OCI-LY3 (cell line): Measurements from ENCODE around the gene POLR3B.

Source experiments
- H2AFZ ChIP-seq: fragments of 200-600, 300-600 bp; shearing (Covaris generic); 2 replicates; pipeline ENCODE4 v1.6.0; 2014; ENCODE audit warnings: antibody characterized with exemption, low read depth, low read length
- H3K27ac ChIP-seq: fragments of 200-600, 300-600 bp; sonication (generic); 2 replicates; pipeline ENCODE4 v1.5.1; 2014; ENCODE audit warnings: mild to moderate bottlenecking, low read length, moderate library complexity, mixed read lengths
- H3K27me3 ChIP-seq: fragments of 200-600, 300-600 bp; sonication (generic); 2 replicates; pipeline ENCODE4 v1.6.1; 2014; ENCODE audit warnings: low read depth, low read length, mixed read lengths
- H3K36me3 ChIP-seq: fragments of 200-600, 300-600 bp; sonication (generic); replicated peaks from 2 replicates; pipeline ENCODE3; 2014; ENCODE audit warnings: low read depth, low read length, mixed read lengths
- H3K4me1 ChIP-seq: fragments of 300-600, 200-600 bp; sonication (generic); 2 replicates; pipeline ENCODE4 v1.6.1; 2014; ENCODE audit warnings: low read length, mixed read lengths
- H3K4me2 ChIP-seq: fragments of 200-600, 300-600 bp; sonication (generic); 2 replicates; pipeline ENCODE4 v1.6.1; 2014; ENCODE audit warnings: low read length, mixed read lengths
- H3K4me3 ChIP-seq: fragments of 300-600, 200-600 bp; sonication (generic); 2 replicates; pipeline ENCODE4 v1.5.1; 2014; ENCODE audit warnings: antibody characterized with exemption, mild to moderate bottlenecking, low read length, moderate library complexity
- H3K79me2 ChIP-seq: fragments of 300-600, 200-600 bp; shearing (Covaris generic); 2 replicates; pipeline ENCODE4 v1.6.1; 2014; ENCODE audit warnings: mild to moderate bottlenecking, low read length, mixed read lengths
- H3K9ac ChIP-seq: fragments of 300-600, 200-600 bp; shearing (Covaris generic); 2 replicates; pipeline ENCODE4 v1.6.0; 2014; ENCODE audit warnings: mild to moderate bottlenecking, low read length, moderate library complexity
- H3K9me3 ChIP-seq: fragments of 200-600, 300-600 bp; shearing (Covaris generic); 2 replicates; pipeline ENCODE4 v1.6.1; 2014; ENCODE audit warnings: low read length, mixed read lengths; ENCODE audit not compliant: insufficient read depth
- H4K20me1 ChIP-seq: fragments of 200-600, 300-600 bp; sonication (generic); 2 replicates; pipeline ENCODE4 v1.6.1; 2016; ENCODE audit warnings: low read length, mixed read lengths; ENCODE audit not compliant: insufficient read depth
- EZH2phosphoT487 ChIP-seq: fragments of 200-600 bp; shearing (Covaris generic); IDR thresholded peaks from 2 replicates; pipeline ENCODE4 v1.6.1; 2018; ENCODE audit warnings: antibody characterized with exemption, mixed run types, low read depth
- TF ChIP-seq, protein P1 (sequence below): fragments of 200-600, 300-600 bp; sonication (generic); IDR thresholded peaks from 2 replicates; pipeline ENCODE4 v1.5.1; 2014; ENCODE audit warnings: antibody characterized with exemption, low read length, low read depth

The POLR3B gene

GRCh38 chr12:106490264-106490663 lies 132.7 kb downstream of the POLR3B start:
- Histone ChIP-seq H3K36me3 (no peaks in the 10 kb centered on the region), H3K27me3 (no peaks in the 10 kb centered on the region), H3K4me1 (peaks cover 30% of the 10 kb centered on the region), H3K9ac (no peak overlapping the region), H4K20me1 (no peaks in the 10 kb centered on the region), H3K4me3 (no peak overlapping the region), H2AFZ (no peak overlapping the region), H3K79me2 (no peaks in the 10 kb centered on the region), H3K27ac (no peak overlapping the region), H3K4me2 (no peak overlapping the region), H3K9me3 (no peaks in the 10 kb centered on the region)
- TF ChIP-seq, protein P1, sequence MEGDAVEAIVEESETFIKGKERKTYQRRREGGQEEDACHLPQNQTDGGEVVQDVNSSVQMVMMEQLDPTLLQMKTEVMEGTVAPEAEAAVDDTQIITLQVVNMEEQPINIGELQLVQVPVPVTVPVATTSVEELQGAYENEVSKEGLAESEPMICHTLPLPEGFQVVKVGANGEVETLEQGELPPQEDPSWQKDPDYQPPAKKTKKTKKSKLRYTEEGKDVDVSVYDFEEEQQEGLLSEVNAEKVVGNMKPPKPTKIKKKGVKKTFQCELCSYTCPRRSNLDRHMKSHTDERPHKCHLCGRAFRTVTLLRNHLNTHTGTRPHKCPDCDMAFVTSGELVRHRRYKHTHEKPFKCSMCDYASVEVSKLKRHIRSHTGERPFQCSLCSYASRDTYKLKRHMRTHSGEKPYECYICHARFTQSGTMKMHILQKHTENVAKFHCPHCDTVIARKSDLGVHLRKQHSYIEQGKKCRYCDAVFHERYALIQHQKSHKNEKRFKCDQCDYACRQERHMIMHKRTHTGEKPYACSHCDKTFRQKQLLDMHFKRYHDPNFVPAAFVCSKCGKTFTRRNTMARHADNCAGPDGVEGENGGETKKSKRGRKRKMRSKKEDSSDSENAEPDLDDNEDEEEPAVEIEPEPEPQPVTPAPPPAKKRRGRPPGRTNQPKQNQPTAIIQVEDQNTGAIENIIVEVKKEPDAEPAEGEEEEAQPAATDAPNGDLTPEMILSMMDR: no peak
- no peak for TF ChIP-seq EZH2phosphoT487

GRCh38 chr12:106492857-106493256 lies 135.3 kb downstream of the POLR3B start:
- Histone ChIP-seq H4K20me1 (no peaks in the 10 kb centered on the region), H3K4me1 (peaks cover 20% of the 10 kb centered on the region), H3K9me3 (no peaks in the 10 kb centered on the region), H3K9ac (no peak overlapping the region), H3K36me3 (no peaks in the 10 kb centered on the region), H3K27ac (no peak overlapping the region), H3K27me3 (no peaks in the 10 kb centered on the region), H3K4me3 (peak overlapping the region; percentile 6), H2AFZ (no peak overlapping the region), H3K4me2 (peak overlapping the region; percentile 32), H3K79me2 (no peaks in the 10 kb centered on the region)
- TF ChIP-seq EZH2phosphoT487: no peak
- TF ChIP-seq, protein P1: no peak

GRCh38 chr12:106493531-106493930 lies 136.0 kb downstream of the POLR3B start:
- TF ChIP-seq, protein P1: no peak
- no peak for TF ChIP-seq EZH2phosphoT487
- no peaks in the 10 kb centered on the region for H3K36me3 ChIP-seq
- H3K4me2 ChIP-seq: peak overlapping the region; percentile 32
- no peak overlapping the region for H3K27ac ChIP-seq
- peaks cover 17% of the 10 kb centered on the region for H3K4me1 ChIP-seq
- H3K79me2 ChIP-seq: no peaks in the 10 kb centered on the region
- 0 out of 2 replicates have a peak overlapping the region, but pooled peaks have one; percentile 30 for H2AFZ ChIP-seq
- H3K4me3 ChIP-seq: peak overlapping the region; percentile 6
- no peak overlapping the region for H3K9ac ChIP-seq
- H3K27me3 ChIP-seq: no peaks in the 10 kb centered on the region
- no peaks in the 10 kb centered on the region for H4K20me1 ChIP-seq
- H3K9me3 ChIP-seq: no peaks in the 10 kb centered on the region

DNA sequence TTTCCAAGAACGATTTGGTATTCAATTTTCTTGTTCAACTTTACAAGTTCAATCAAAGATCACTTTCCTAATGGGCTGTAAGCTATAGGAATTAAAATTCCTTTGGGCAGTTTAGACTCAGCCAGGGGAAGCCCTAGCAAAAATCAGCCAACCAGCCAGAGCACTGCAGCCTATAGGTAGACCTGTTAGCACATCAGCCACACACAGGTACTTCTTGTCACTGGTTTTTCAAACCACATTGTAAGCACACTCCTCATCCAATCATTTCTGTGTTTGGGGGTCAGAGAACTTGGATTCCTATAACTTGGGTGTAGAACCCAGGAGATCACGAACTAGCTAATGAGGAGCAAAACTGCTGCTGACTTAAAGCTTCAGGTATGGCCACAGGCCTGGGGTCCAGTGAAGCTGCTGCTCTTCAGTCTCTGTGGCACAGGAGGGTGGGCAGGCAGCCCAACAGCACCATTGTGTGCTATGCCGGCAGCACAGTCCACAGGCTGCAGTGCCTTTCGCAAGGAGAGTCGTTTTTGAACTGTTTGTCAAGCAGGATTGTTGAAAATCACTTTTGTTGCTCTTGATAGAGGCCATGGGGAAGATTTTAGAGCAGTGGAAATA lies 137.9 kb downstream of the POLR3B start:
- H4K20me1 ChIP-seq: no peaks in the 10 kb centered on the region; the same call in 1 of the 2 replicates
- peaks cover 17% of the 10 kb centered on the region for H3K4me1 ChIP-seq
- no peak overlapping the region for H3K4me2 ChIP-seq
- H3K4me3 ChIP-seq: no peak overlapping the region
- H3K36me3 ChIP-seq: no peaks in the 10 kb centered on the region
- no peak overlapping the region for H3K9ac ChIP-seq
- no peak overlapping the region for H2AFZ ChIP-seq
- H3K9me3 ChIP-seq: no peaks in the 10 kb centered on the region
- no peaks in the 10 kb centered on the region for H3K27me3 ChIP-seq
- TF ChIP-seq EZH2phosphoT487: no peak
- TF ChIP-seq, protein P1: no peak
- H3K27ac ChIP-seq: no peak overlapping the region
- no peaks in the 10 kb centered on the region for H3K79me2 ChIP-seq
